H1 (cell line): Measurements from ENCODE around the gene SCAPER. TPM values are rescaled to one million over a fixed set of nuclear protein-coding genes. Genes with fewer than 3 reads are reported as not detected.

Experiments used
- CTCF ChIA-PET: fragments of 300-600 bp; sonication (Branson Sonifier 250); formaldehyde crosslinking; loops from one replicate; lab custom pipeline; 2021; ENCODE audit not compliant: partially characterized antibody; lab: Charles Lee
- POLR2A ChIA-PET: fragments of 300-600 bp; sonication (Branson Sonifier 250); formaldehyde crosslinking; loops from one replicate; lab custom pipeline; 2021; ENCODE audit warnings: inconsistent platforms; ENCODE audit not compliant: partially characterized antibody; lab: Charles Lee
- DNase-seq, 2 experiments: peaks; one replicate each; pipeline versions ENCODE4 v3.0.0 to v3.0.0-alpha.2; 2010 to 2022; ENCODE audit warnings: low spot score in 2 of 2, low read depth in 1 of 2, mixed read lengths in 1 of 2
- FAIRE-seq: peaks from 2 replicates; lab custom pipeline; 2011; peaks lifted over from hg19 to GRCh38; lab: Jason Lieb, UNC
- H2AFZ ChIP-seq: 2 replicates; pipeline ENCODE4 v1.8.1; 2012; ENCODE audit warnings: low read length, inconsistent platforms
- H2AK5ac ChIP-seq: 2 replicates; pipeline ENCODE4 v1.6.1; 2013; ENCODE audit warnings: low read depth, low read length
- H2BK120ac ChIP-seq: replicated peaks from 2 replicates; pipeline ENCODE3; 2013; ENCODE audit warnings: low read depth, low read length, inconsistent platforms
- H2BK12ac ChIP-seq: 2 replicates; pipeline ENCODE4 v1.6.1; 2013; ENCODE audit warnings: low read depth, low read length
- H2BK15ac ChIP-seq: 2 replicates; pipeline ENCODE4 v1.6.1; 2013; ENCODE audit warnings: low read length
- H2BK20ac ChIP-seq: 2 replicates; pipeline ENCODE4 v1.6.1; 2013; ENCODE audit warnings: low read length
- H2BK5ac ChIP-seq: 2 replicates; pipeline ENCODE4 v1.6.1; 2013; ENCODE audit warnings: low read depth, low read length
- H3K14ac ChIP-seq: 2 replicates; pipeline ENCODE4 v1.6.1; 2013; ENCODE audit warnings: inconsistent platforms; ENCODE audit not compliant: insufficient read length
- H3K18ac ChIP-seq: 2 replicates; pipeline ENCODE4 v1.6.1; 2013; ENCODE audit warnings: low read length; ENCODE audit errors: extremely low read depth
- H3K23ac ChIP-seq: 2 replicates; pipeline ENCODE4 v1.6.1; 2013; ENCODE audit warnings: inconsistent platforms; ENCODE audit not compliant: insufficient read length
- H3K23me2 ChIP-seq: 2 replicates; pipeline ENCODE4 v1.6.1; 2013; ENCODE audit warnings: low read depth, low read length
- H3K27ac ChIP-seq: 2 replicates; pipeline ENCODE4 v1.6.1; 2011; ENCODE audit warnings: low read depth, low read length, inconsistent platforms
- H3K27me3 ChIP-seq, 4 experiments: replicated peaks in 1 of 4; 1 replicate in 1 of 4; 2 replicates in 3 of 4; pipeline versions ENCODE4 v1.6.1 to v1.8.1; 2011 to 2013; ENCODE audit warnings: low read length in 3 of 4, mild to moderate bottlenecking in 3 of 4, inconsistent platforms in 2 of 4, mixed read lengths in 2 of 4, moderate library complexity in 1 of 4; ENCODE audit not compliant: control insufficient read depth in 3 of 4, insufficient read depth in 3 of 4; ENCODE audit errors: extremely low read depth in 1 of 4
- H3K36me3 ChIP-seq, 4 experiments: 2 replicates each; pipeline versions ENCODE4 v1.6.1 to v1.8.1; 2011 to 2013; ENCODE audit warnings: mild to moderate bottlenecking in 4 of 4, low read length in 3 of 4, moderate library complexity in 2 of 4, control low read depth in 1 of 4, inconsistent platforms in 1 of 4; ENCODE audit not compliant: insufficient read depth in 4 of 4, control insufficient read depth in 2 of 4
- H3K4ac ChIP-seq: replicated peaks from 2 replicates; pipeline ENCODE3; 2013; ENCODE audit warnings: low read length, low read depth, mixed read lengths, inconsistent platforms; ENCODE audit not compliant: insufficient read length
- H3K4me1 ChIP-seq, 4 experiments: replicated peaks in 1 of 4; 1 replicate in 1 of 4; 2 replicates in 3 of 4; pipeline versions ENCODE4 v1.6.1 to v1.8.1; 2011 to 2013; ENCODE audit warnings: low read length in 3 of 4, inconsistent platforms in 2 of 4, mixed read lengths in 1 of 4; ENCODE audit not compliant: insufficient read depth in 4 of 4, control insufficient read depth in 3 of 4
- H3K4me2 ChIP-seq, 2 experiments: 2 replicates each; pipeline versions ENCODE4 v1.6.1 to v1.8.1; 2011 to 2013; ENCODE audit warnings: low read depth in 2 of 2, low read length in 2 of 2, control low read depth in 1 of 2, inconsistent platforms in 1 of 2, mild to moderate bottlenecking in 1 of 2; ENCODE audit not compliant: insufficient read depth in 1 of 2
- H3K4me3 ChIP-seq, 4 experiments: fragments of 200-600, 300-600 bp in 1 of 4; sonication (generic), shearing (Covaris generic), sonication (Bioruptor Twin) in 1 of 4; 2 replicates each; pipeline versions ENCODE4 v1.5.1 to v1.8.1; 2011 to 2016; ENCODE audit warnings: low read length in 4 of 4, low read depth in 3 of 4, control low read depth in 2 of 4, inconsistent platforms in 2 of 4, mild to moderate bottlenecking in 2 of 4, mixed read lengths in 1 of 4, moderate library complexity in 1 of 4; ENCODE audit not compliant: insufficient read depth in 2 of 4; ENCODE audit errors: extremely low read depth in 1 of 4
- H3K56ac ChIP-seq: replicated peaks from 2 replicates; pipeline ENCODE3; 2013; ENCODE audit warnings: low read depth, mild to moderate bottlenecking, mixed read lengths, low read length, inconsistent platforms; ENCODE audit not compliant: insufficient read length
- H3K79me1 ChIP-seq: 2 replicates; pipeline ENCODE4 v1.6.1; 2013; ENCODE audit warnings: low read depth, low read length, control low read depth
- H3K79me2 ChIP-seq, 2 experiments: 2 replicates each; pipeline versions ENCODE4 v1.6.1 to v1.8.1; 2012 to 2013; ENCODE audit warnings: low read length in 2 of 2, mild to moderate bottlenecking in 2 of 2, inconsistent platforms in 1 of 2; ENCODE audit not compliant: insufficient read depth in 2 of 2, control insufficient read depth in 1 of 2
- H3K9ac ChIP-seq, 4 experiments: replicated peaks in 1 of 4; 1 replicate in 1 of 4; 2 replicates in 3 of 4; pipeline versions ENCODE4 v1.6.1 to v1.8.1; 2011 to 2013; ENCODE audit warnings: low read depth in 3 of 4, low read length in 3 of 4, control low read depth in 2 of 4, mild to moderate bottlenecking in 2 of 4, moderate library complexity in 2 of 4, inconsistent platforms in 1 of 4; ENCODE audit errors: extremely low read depth in 1 of 4
- H3K9me3 ChIP-seq, 2 experiments: 2 replicates each; pipeline versions ENCODE4 v1.6.1 to v1.8.1; 2012 to 2013; ENCODE audit warnings: mild to moderate bottlenecking in 2 of 2, moderate library complexity in 2 of 2, control low read depth in 1 of 2, inconsistent platforms in 1 of 2, low read depth in 1 of 2, low read length in 1 of 2, mixed read lengths in 1 of 2; ENCODE audit not compliant: insufficient read depth in 2 of 2
- H4K20me1 ChIP-seq, 2 experiments: replicated peaks in 1 of 2; 2 replicates each; pipeline versions ENCODE3 to v1.8.1; 2011 to 2013; ENCODE audit warnings: inconsistent platforms in 2 of 2, low read length in 2 of 2, mild to moderate bottlenecking in 1 of 2; ENCODE audit not compliant: insufficient read depth in 2 of 2, control insufficient read depth in 1 of 2
- H4K5ac ChIP-seq: 2 replicates; pipeline ENCODE4 v1.6.1; 2013; ENCODE audit warnings: low read length, low read depth, mixed read lengths, inconsistent platforms; ENCODE audit not compliant: insufficient read length
- H4K8ac ChIP-seq: 2 replicates; pipeline ENCODE4 v1.8.0; 2013; ENCODE audit warnings: mild to moderate bottlenecking, moderate library complexity, low read length, inconsistent platforms; ENCODE audit not compliant: insufficient read depth; ENCODE audit errors: extremely low read depth
- H4K91ac ChIP-seq: replicated peaks from 2 replicates; pipeline ENCODE3; 2013; ENCODE audit warnings: low read length, mixed read lengths, inconsistent platforms; ENCODE audit not compliant: insufficient read length
- ASH2L ChIP-seq: fragments of 200-600, 300-600 bp; sonication (generic); IDR thresholded peaks from one replicate; pipeline ENCODE4 v1.7.1; 2017; ENCODE audit warnings: low read length
- CREB1 ChIP-seq: IDR thresholded peaks from 2 replicates; pipeline ENCODE4 v1.6.1; 2012; ENCODE audit warnings: inconsistent platforms
- EGR1 ChIP-seq: IDR thresholded peaks from 2 replicates; pipeline ENCODE4 v1.6.1; 2011; ENCODE audit warnings: low read depth, low read length, borderline replicate concordance
- KDM4A ChIP-seq: IDR thresholded peaks from one replicate; pipeline ENCODE4 v1.7.1; 2012; ENCODE audit warnings: low read depth, mild to moderate bottlenecking, moderate library complexity, low read length, inconsistent platforms; ENCODE audit not compliant: severe bottlenecking
- PHF8 ChIP-seq: fragments of 200-600 bp; sonication (generic); conservative IDR thresholded peaks from 2 replicates; pipeline ENCODE4 v1.7.1; 2012; ENCODE audit warnings: low read depth, mild to moderate bottlenecking, inconsistent platforms, low read length, moderate library complexity
- POLR2AphosphoS5 ChIP-seq: IDR thresholded peaks from 2 replicates; pipeline ENCODE4 v1.6.1; 2011; ENCODE audit warnings: low read depth, low read length
- RFX5 ChIP-seq: IDR thresholded peaks from 2 replicates; pipeline ENCODE4 v1.6.1; 2011; ENCODE audit warnings: low read depth, low read length, improper control_type of control experiment, borderline replicate concordance
- SIN3A ChIP-seq, 2 experiments: IDR thresholded peaks in 1 of 2; conservative IDR thresholded peaks in 1 of 2; 2 replicates each; pipeline ENCODE4 v1.6.1; 2011 to 2012; ENCODE audit warnings: low read length in 2 of 2, improper control_type of control experiment in 1 of 2, low read depth in 1 of 2, mild to moderate bottlenecking in 1 of 2
- SP2 ChIP-seq: IDR thresholded peaks from 2 replicates; pipeline ENCODE4 v1.6.1; 2012; ENCODE audit warnings: mild to moderate bottlenecking, low read length, inconsistent platforms
- TBP ChIP-seq: IDR thresholded peaks from 2 replicates; pipeline ENCODE4 v1.6.1; 2011; ENCODE audit warnings: low read depth, low read length, improper control_type of control experiment
- WGBS, 2 experiments: shearing (Covaris generic) in 1 of 2; methylation state at CpG; one replicate each; pipeline versions ENCODE4 v1.1.6 to v1.1.7; 2013 to 2015; ENCODE audit warnings: low lambda C conversion rate in 2 of 2, mixed read lengths in 2 of 2, inconsistent platforms in 1 of 2, low coverage in 1 of 2, missing lambda C conversion rate in 1 of 2; ENCODE audit not compliant: insufficient replicate concordance in 2 of 2, insufficient coverage in 1 of 2, insufficient read length in 1 of 2; ENCODE audit errors: extremely low coverage in 1 of 2, missing lambda C conversion rate in 1 of 2; 5-methylcytosine and 5-hydroxymethylcytosine counted together
- polyA plus RNA-seq, 7 experiments: library from polyadenylated mRNA; depleted of rRNA in 3 of 7; stranded (reverse) in 5 of 7; unstranded in 2 of 7; fragments of >200 nt in 5 of 7; fragments of 200-250 nt in 2 of 7; gene quantifications; 1 replicate in 5 of 7; 2 replicates in 1 of 7; 4 replicates in 1 of 7; pipeline versions ENCODE4 v1.2.1 to v1.2.3, GENCODE V29; 2011 to 2013; ENCODE audit warnings: missing spikeins in 2 of 7, mixed read lengths in 2 of 7
- total RNA-seq: library from RNA; stranded (reverse); fragmentation: NEBNext Ultra II Directional; extraction: Animal tissue kit (Norgen Biotek cat#: 25700); gene quantifications from 2 replicates; pipeline ENCODE4 v1.2.1, GENCODE V29; 2021
- TF ChIP-seq, protein P1 (sequence below): IDR thresholded peaks from 2 replicates; pipeline ENCODE4 v1.6.1; 2012; ENCODE audit warnings: inconsistent platforms

SCAPER gene
- total and polyA plus RNA-seq, 2 of the 8 experiments (the other 6 are each of a cell fraction or from before 2014, with no cell fraction given) = 1.6 to 6.8 TPM

DNA sequence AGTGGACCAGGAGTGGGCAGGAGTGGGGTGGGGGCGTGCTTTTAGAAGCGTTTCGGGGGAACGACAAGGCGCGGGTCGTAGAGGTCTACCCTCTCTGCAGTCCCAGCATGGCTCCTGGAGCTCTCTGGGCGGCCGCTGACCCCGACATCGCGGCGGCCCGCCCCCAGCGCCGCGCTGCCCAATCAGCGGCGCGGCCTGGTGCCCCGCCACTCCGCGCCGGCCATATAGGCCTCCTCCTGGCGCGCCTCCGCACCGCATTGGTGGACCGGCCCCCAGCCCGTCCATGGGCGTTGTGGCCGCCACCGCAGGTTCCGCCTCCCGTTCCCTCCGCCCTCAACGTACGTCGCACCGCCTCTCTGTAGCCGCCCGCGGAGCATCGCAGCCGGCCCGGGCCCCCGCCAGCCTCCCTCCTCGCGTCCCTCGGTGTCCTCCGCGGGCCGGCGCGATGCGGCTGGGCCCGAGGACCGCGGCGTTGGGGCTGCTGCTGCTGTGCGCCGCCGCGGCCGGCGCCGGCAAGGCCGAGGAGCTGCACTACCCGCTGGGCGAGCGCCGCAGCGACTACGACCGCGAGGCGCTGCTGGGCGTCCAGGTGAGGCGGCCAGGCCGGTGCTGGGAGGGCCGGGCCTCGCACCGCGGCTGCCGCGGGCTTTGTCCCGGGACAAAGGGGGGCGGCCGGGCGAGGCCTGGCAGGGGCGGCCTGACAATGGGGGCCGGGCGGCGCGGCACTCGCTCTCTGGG lies 26.4 kb upstream of the SCAPER start, which contains the start of gene RCN2:
TSS of gene RCN2 (plus strand) at position 353 of the 738 bp plus-strand sequence. CDS start at position 446, 93 bp downstream.
- peak within 1 kb of the TSS; percentile 83 for H2AFZ ChIP-seq
- no peak within 1 kb of the TSS for H2AK5ac ChIP-seq
- peak within 1 kb of the TSS; percentile 86 for H3K27ac ChIP-seq
- no peak within 1 kb of the TSS for H2BK20ac ChIP-seq
- ChIA-PET POLR2A (interaction anchor here (0.6 to 2.8 kb wide), 18 partner anchors 10 to 1090 kb away, joined by 3 to 26 read pairs (median 4); partner anchors contain the start of gene SCAPER), CTCF (no interaction called here)
- no peak within 1 kb of the TSS for H2BK120ac ChIP-seq
- peak within 1 kb of the TSS; percentile 91 for H4K5ac ChIP-seq
- H3K36me3 ChIP-seq = peaks cover 5 to 38% (median 25%) of the 10 kb centered on the region in 4 experiments; a peak in 7 of 8 replicates
- peak within 1 kb of the TSS; percentile 78 to 82 for H3K4me2 ChIP-seq
- peak within 1 kb of the TSS; percentile 20; the same call in 1 of the 2 replicates for H2BK12ac ChIP-seq
- H3K4ac ChIP-seq = no peak within 1 kb of the TSS
- WGBS, 2 experiments = 1% methylated on average over 67 of the region's 96 CpGs; no CpG with 5 or more reads in 1 of the 2 experiments
- H3K23ac ChIP-seq = no peak within 1 kb of the TSS
- peaks cover 0 to 3% (median 0%) of the 10 kb centered on the region in 4 experiments; a peak in 2 of 7 replicates for H3K4me1 ChIP-seq
- DNase-seq (peak; percentile 66 to 87), FAIRE-seq (no peak)
- H4K20me1 ChIP-seq = no peaks in the 10 kb centered on the region
- H4K8ac ChIP-seq = peak within 1 kb of the TSS; percentile 98
- H4K91ac ChIP-seq = no peak within 1 kb of the TSS
- H2BK15ac ChIP-seq = no peak within 1 kb of the TSS
- peak within 1 kb of the TSS; percentile 27 for H3K56ac ChIP-seq
- H3K18ac ChIP-seq = peak within 1 kb of the TSS; percentile 72
- H2BK5ac ChIP-seq = peak within 1 kb of the TSS; percentile 61; the same call in 1 of the 2 replicates
- peak within 1 kb of the TSS; percentile 88 to 96 (median 92) for H3K9ac ChIP-seq
- H3K79me2 ChIP-seq = peaks cover 0 to 28% of the 10 kb centered on the region in 2 experiments; a peak in 2 of 4 replicates
- H3K27me3 ChIP-seq = peaks cover 0 to 1% (median 0%) of the 10 kb centered on the region in 4 experiments; a peak in 1 of 7 replicates
- no peaks in the 10 kb centered on the region for H3K9me3 ChIP-seq
- no peak within 1 kb of the TSS for H3K14ac ChIP-seq
- no peaks in the 10 kb centered on the region for H3K23me2 ChIP-seq
- no peaks in the 10 kb centered on the region for H3K79me1 ChIP-seq
- peak within 1 kb of the TSS; percentile 79 to 92 (median 86) for H3K4me3 ChIP-seq
- TF ChIP-seq ASH2L (peak; percentile 53), TBP (peak; percentile 73), POLR2AphosphoS5 (peak; percentile 84), CREB1 (peak; percentile 52; the same call in 1 of the 2 replicates), SP2 (peak; percentile 28; the same call in 1 of the 2 replicates), KDM4A (peak; percentile 78), EGR1 (no peak), RFX5 (no peak), SIN3A (conservative IDR thresholded peaks at IDR 0.05 in 1 of 2, IDR thresholded peaks at IDR 0.05 in 1 of 2; ENCODE audit: low read depth in 1 of 2, low read length in 2 of 2) (peak in 1 of 2 experiments; percentile 15; a peak in 1 of 4 replicates), PHF8 (peak; percentile 91)
- TF ChIP-seq, protein P1, sequence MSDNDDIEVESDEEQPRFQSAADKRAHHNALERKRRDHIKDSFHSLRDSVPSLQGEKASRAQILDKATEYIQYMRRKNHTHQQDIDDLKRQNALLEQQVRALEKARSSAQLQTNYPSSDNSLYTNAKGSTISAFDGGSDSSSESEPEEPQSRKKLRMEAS = peak; percentile 31; the same call in 1 of the 2 replicates
